ENCODE data around the gene PCDHB13.
"Not testable (repeated sequence)": the region's sequence is repeated elsewhere in the genome, so short reads cannot be mapped to it uniquely, and the experiment has no call there.

- not testable (repeated sequence) for TF ChIP-seq POLR2A (IDR thresholded peaks at IDR 0.05); CTCF (IDR thresholded peaks at IDR 0.05 in 4 of 5, conservative IDR thresholded peaks at IDR 0.05 in 1 of 5)
Measured at GRCh38 chr5:141210281-141210680, 3.4 kb upstream of the PCDHB13 start.
